Activated CD4-positive, alpha-beta T cell treated with anti-CD3 and anti-CD28 coated beads, Interleukin-2, Interleukin-4, amounts not matched to agents 100 ng/mL and 50 ng/mL, durations not matched to agents 16 hours and 8 hours (primary cell): ENCODE results near the gene RECK.
"Not testable (repeated sequence)": the region's sequence is repeated elsewhere in the genome, so short reads cannot be mapped to it uniquely, and the experiment has no call there.

Experiments used
- DNase-seq: peaks from one replicate; pipeline ENCODE4 v3.0.0-alpha.2; 2020; ENCODE audit warnings: low spot score

Gene RECK

DNA sequence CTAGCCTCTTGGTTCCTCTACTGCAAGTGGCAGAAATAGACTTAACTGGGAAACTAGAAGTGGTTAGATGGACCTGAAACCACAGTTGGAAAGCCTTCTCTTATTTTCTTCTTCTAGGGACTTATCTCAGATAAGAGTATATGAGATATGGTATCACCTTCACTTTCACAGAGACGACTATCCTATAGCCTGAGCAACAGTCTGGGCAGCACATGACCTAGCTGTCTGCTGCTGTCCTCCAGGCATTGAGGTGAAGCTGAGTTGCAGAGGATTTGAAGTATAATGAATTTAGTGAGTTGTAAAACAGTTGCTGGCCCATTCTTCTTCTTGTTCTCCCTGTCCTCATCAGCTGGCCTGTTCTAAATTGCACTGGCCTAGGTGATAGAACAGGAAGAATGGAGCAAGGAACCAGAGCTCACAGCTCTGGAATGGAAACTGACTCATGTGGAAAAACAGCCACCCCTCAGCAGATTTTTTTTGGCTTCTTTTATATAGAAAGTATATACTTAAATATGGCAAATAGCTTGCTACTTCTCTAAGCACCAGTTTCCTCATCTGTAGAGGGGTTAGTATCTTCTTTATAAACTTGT lies 27.8 kb downstream of the RECK start:
- DNase-seq, result no peak

DNA sequence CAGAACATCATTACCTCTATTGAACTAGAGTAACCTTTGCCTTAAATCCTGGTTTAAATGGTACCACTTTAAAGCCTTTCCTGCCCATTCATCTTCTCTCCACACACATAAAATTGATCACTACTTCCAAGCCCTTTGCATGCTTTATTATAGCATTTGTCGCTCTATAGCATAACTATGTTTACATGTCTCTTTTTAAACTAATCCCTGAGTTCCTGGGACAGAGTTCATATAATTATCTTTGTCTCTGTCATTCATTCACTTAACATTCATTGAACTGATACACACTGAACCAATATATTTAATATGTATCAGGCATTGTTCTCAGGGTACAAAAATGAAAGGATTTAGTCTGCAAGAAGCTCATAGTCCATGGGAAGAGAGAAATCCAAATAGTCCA lies 37.3 kb downstream of the RECK start:
- no peak for DNase-seq

DNA sequence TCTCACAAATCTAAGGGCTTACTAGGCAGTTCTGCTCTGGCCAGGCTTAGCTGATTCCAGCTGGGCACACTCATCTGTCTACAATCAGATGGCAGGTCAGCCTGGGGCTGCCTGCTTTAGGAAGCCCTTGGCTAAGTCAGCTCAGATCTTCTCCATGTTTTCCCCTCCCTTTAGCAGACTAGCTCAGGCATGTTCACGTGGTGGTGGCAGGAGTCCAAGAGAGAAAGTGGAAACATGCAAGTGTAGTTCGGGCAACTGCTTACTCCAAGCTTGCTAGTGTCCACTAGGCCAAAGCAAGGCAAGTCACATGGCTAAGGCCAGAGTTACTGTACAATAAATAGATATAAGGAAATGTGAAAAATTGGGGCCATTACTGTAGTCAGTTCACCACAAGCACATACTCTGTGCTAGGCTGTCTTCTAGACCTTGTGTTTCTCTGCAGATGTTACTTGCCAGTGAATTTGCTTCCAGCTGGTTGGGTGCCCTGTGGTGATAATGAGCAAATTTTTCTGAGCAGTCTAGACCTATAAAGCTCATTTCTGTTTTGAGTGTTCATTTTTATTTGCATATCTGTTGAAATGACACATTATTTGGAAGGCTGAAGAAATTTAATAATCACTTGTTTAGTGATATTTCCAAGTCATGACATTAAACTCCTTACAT lies 38.3 kb downstream of the RECK start:
- no peak for DNase-seq

DNA sequence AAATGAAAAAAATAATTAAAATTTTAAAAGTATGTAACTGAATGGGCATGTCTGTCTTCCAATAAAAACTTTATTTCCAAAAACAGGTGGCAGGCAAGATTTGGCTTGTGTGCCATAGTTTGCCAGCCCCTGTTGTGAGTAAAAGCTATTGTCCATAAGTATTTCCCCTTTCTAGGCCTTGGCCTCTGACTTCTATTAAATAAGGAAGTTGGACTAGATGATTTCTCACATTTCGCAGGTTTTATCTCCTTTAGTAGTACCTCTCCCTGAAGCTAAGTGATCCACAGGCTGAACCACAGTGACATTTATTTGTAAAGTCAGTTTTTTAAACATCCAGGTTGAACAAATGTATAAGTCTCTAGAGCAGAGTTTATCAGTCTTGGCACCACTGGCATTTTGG lies 41.3 kb downstream of the RECK start:
- DNase-seq, result no peak

DNA sequence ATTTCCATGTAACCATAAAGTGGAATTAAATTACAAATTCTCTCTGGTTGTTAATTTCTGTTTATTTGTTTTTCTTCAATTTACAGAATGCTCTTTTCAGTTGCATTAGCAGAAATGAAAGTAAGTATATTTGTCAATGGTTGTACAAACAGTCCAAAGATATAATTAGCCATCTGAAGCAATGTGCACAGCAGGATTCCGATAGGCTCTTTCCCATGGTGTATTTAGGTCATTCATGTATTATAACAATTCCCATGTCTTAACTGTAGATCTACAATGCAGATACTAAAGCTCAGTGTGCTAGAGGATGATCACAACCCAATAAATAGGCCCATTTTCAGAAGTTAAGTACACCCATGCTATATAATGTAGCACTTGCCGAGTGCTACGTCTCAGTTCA lies 43.8 kb downstream of the RECK start:
- no peak for DNase-seq

DNA sequence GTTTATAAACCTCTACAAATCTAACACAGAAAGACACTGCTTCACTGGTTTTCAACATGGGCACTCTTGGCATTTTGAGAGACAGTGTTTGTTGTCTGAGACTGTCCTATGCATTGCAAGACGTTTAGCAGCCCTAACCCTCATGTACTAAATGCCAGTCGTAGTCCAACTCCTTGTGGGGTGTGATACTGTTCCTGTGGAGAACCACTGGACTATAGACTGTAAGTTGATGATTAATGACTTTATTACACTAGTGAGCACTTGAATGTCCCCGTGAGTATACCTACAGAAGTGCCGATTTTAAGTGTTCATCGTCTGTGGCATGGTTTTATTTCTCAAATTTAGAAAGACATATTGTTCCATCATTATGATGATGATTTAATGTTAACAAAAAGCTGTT lies 46.2 kb downstream of the RECK start:
- no peak for DNase-seq

DNA sequence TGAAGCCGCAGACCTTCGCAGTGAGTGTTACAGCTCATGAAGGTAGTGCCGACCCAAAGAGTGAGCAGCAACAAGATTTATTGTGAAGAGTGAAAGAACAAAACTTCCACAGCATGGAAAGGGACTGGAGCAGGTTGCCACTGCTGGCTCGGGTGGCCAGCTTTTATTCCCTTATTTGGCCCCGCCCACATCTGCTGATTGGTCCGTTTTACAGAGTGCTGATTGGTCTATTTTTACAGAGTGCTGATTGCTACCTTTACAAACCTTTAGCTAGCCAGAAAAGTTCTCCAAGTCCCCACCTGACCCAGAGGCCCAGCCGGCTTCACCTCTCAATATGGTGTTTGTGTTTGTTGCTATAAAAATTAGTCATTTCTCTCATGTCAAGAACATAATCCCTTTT lies 49.7 kb downstream of the RECK start:
- no peak for DNase-seq

DNA sequence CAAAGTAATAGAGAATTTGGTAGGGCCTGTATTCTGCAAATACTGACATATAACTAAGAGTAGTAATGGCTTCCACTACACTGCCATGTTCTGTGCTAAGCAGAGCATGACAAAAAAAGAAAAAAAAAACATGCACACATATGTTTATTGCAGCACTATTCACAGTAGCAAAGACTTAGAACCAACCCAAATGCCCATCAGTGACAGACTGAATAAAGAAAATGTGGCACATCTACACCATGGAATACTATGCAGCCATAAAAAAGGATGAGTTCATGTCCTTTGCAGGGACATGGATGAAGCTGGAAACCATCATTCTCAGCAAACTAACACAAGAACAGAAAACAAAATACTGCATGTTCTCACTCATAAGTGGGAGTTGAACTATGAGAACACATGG lies 50.3 kb downstream of the RECK start:
- DNase-seq, result not testable (repeated sequence)

DNA sequence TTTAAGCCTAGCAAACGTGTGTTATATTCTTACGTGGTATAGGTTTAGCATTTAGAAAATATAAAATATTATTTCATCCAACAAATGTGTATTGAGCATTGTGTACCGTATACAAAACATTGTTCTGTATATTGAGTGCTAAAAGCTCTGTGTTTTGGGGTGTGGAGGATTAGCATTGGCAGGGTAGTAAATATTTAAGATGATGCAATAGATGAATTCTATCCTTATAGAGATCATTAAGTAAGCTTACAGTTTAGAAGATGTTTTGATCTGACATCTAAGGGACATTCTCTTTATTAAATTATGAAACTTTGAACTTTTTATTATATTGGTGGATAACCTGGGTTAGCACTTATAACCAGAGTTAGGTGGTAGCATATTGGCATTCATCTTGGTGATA lies 51.3 kb downstream of the RECK start:
- DNase-seq, result no peak

DNA sequence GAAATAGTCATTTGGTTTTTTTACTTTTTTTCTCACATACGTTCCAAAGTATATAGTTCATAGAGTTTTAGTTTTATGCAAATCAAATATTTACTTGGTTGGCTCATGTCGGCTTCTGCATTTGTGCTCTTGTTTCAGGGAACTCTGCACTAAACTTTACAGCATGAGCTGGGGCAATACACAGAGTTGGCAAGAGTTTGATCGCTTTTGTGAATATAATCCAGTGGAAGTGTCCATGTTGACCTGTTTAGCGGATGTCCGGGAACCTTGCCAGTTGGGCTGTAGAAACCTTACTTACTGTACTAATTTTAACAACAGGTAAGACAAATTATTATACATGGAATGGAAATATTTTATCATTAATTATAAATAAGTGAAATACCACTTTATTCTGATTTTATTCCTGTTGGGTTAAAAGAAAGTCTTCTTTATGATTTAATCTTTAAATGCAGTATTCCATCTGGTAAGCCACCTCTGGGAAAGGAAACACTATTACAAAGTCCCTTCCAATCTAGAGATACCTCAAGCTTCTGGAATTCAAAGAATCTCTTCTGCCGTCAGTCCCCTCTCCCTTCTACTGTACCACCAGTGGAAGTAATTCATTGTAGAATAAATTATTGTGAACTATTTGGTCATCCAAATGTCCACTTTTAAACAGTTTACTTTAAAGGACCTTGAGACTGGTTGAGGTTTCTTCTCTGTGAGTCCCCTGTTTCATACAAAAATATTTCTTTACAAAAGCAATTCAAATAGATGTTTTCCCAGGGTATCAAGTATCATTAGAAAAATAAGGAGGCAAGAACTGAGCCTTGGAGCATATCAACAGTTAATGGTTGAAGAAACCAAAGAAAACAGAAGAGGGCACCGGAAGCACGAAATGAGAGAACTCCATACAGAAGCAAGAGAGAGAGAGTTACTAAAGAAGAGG lies 54.6 kb downstream of the RECK start:
- no peak for DNase-seq

DNA sequence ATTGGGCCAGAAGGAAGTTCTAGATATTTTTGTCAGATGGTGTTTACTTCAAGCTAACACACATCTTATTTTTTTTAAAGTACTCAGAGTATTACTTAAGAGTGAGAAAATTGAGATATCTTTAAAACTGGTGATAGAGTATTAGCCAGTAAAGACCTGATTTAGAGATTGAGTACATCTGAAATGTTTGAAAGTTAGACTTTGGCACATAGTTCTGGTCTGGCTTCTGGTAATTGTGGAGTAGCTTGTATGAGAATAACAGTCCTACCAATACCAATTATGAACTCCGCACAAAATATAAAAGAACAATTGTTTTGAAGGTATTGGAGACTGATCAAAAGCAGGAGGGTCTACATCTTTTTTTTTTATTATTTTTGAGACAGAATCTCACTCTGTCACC lies 55.3 kb downstream of the RECK start:
- DNase-seq, result no peak

DNA sequence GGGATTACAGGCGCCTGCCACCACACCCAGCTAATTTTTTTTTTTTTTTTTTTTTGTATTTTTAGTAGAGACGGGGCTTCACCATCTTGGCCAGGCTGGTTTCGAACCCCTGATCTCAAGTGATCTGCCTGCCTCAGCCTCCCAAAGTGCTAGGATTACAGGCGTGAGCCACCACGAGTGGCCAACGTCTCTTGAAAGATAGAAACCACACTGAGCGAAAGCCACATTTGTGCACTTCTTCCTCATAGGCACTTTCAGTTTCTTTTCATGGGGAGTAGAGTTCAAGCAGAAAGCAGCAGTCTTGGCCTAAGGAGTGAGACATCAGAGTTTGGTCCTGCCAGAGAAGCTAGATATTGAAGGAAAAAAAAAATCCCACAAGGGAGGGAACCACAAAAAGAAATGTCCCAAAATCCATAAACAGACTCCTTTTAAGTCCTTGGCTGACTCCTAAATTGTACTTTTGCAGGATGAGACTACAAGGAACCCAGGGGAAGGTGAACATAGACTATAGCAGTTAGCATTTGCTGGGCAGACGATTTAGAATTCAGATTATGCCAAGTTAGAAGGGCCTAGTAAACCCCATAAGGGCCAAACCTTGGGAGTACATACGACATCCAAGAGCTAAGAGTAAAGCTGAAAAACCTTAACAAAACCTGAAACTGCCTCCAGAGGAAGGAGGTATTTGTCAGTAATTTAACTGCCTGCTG lies 55.9 kb downstream of the RECK start:
- DNase-seq, result peak; percentile 75

DNA sequence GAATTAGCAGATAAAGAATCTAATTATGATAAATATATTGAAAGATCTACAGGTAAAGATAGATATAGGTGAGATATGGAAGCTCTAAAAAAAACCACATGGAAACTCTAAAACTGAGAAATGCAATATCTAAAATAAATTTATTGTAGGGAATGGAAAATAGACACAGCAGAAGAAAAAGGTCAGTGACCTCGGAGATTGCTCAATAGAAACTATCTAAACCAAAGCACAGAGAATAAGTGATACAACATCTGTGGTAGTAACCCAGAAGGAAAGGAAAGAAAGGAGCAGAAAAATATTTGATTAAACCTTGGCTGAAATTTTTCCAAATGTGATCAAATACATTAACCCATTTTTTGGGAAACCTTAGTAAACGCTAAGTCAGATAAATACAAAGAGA lies 56.7 kb downstream of the RECK start:
- DNase-seq, result no peak

DNA sequence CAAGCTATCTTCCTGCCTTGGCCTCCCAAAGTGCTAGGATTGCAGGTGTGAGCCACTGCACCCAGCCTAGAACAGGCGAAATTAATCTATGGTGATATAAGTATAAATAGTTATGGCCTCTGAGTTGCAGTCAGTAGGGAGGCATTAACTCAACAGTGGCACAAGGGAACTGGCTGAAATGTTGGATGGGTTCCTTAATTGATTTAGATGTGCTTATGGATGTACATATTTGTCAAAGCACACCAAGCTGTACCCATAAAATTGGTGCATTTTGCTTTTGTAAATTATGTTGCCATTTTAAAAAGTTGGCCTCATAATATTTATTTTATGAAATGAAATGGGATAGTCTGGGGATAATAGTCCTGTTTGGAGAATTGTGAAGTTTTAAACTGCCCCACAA lies 63.0 kb downstream of the RECK start:
- no peak for DNase-seq

DNA sequence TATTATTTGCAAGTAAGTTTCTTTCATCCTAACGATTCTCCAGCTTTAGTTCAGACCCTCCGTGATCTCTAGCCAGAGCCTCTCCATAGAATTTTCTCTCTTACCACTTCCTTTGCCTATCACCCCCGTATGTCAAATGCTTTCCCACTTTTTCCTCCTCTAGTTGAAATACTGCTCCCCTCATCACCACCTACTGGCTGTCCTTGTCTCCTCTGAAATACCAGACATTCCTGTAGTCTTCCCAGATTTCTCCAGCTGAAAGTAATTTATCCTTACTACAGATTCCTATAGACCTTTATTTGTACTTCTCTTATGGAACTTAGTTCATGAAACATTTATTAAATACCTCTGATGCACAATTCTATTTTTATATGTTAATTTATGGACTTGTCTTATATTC lies 63.8 kb downstream of the RECK start:
- no peak for DNase-seq

DNA sequence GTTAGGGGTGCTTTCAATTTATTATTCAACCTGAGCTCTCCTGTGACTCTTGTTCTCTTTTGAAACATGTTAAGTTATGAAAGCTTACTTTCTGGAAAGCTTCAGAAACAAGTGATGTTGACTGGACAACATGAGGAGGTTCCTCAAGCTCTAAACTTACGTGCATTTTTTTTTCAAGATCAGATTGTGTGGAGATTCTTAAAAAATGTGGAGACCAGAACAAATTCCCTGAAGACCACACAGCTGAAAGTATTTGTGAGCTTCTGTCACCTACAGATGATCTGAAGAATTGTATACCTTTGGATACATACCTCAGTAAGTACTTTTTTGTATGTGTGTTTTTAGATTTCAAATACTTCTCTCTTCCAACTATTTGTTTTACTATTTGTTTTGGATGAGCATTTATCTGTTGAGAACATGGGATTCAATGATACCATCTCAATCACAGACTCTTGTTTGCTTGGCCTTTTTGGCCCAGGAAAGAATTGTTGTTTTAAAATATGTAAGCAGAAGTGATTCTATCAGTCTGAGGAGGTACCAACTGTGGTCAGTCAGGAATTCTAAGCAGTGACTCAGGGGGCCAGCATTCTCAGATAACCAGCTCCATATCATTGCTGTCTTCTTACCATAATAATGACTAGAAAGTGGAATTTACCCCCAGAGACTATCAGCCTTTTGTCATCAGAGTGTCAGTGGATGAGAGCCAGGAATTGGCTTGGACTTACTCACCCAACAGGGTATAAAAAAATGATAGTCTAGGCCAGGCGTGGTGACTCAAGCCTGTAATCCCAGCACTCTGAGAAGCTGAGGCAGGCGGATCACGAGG lies 65.4 kb downstream of the RECK start:
- DNase-seq, result no peak

DNA sequence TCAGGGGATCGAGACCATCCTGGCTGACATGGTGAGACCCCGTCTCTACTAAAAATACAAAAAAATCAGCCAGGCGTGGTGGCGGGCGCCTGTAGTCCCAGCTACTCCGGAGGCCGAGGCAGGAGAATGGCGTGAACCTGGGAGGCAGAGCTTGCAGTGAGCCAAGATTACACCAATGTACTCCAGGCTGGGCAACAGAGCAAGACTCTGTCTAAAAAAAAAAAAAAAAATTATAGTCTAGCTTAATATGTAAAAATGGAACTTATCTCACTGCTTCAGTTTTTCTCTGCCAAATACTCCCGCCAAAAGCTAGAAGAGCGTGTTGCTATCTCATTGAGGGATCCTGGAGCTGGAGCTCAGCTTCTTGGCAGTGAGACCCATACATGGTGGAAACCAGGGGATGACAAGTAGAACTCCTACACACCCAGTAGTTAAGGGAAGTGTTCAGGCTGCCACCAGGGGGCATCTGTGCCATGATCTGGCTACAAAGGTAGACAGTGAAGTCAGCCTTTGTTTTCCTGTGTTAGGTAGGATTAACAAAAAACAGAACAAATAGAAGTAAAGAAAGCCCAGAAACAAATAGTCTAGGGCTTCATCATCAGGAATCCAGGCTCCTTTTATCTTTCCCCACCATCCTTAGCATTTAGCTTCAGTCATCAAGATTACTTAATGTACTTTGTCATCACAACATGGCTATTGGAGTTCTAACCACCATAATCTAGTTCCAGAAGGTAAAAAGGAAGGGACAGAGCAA lies 66.2 kb downstream of the RECK start:
- DNase-seq, result peak; percentile 85

DNA sequence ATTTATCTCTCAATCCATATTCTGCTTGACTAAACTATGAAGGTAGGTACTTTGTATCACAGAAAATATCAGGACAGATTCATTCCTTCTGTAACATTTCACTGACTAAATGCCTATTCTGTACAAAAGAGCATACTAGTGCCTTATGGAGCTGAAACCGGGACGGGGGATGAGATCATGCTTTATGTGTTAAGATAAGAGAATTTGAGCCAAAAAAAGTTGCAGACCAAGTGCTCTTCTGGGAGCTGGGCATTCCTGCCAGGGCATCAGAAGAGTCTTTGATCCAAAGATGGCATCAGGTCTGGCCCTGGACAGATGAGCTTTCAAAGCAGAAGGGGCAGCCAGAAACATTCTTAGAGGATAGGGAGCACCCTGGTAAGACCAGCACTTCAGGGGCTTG lies 72.4 kb downstream of the RECK start:
- no peak for DNase-seq

DNA sequence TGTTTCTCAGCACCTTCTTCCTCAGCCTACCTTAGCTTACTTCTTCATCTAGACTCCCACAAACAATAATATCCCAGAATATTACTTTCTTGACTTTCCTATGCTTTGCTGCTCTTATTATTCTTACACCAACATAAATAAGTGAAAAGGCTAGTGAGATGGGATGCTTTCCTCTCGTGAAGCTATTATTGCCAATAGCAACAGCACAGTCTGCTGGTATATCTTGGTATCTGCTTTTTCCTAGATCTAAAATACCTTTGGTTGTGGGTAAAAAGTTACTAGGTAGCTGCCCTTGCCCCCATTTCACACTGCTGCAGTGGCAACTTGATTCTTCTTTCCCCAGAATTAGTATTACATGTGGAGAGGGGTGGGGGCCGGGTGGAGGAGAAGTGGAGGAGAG lies 73.7 kb downstream of the RECK start:
- DNase-seq, result no peak

DNA sequence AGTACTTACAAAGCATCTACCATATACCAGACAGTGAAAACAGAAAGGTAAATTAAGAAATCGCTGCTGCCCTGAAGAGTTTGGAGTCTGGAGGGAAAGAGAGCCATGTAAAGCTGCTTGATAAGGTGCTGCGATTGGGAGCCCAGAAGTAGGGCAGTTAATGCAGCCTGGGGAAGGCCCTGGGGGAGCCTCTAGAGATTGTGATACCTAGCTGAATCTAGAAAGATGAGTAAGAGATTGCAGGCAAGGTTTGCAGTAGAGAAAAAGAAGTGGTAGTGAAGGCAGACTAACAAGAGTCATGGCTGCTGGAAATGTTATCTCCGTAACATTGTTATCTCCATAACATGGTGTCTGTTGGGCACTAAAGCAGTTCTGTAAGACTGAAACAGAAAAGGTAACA lies 75.8 kb downstream of the RECK start:
- no peak for DNase-seq

DNA sequence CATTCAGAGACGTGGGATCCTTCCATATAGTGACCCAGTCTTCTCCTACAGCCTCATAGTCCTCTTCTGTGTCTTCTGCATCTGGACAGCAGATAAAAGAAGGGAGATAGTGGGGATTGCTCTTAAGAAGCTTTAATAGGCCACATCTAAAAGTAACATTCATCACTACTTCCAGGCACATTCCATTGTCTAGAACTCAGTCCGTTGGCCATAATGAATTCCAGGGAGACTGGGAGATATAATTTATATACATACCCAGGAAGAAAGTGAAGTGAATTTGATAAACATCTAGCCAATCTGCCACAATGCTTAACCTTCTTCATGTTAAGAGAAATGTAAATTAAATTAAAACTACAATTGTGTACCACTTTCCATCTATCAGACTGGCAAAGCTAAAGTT lies 77.3 kb downstream of the RECK start:
- no peak for DNase-seq
